SU-DHL-6 (cell line): Measurements from ENCODE around the gene KLF15.

Experiments used
- H2AFZ ChIP-seq: fragments of 200-600 bp; sonication (generic); 2 replicates; pipeline ENCODE4 v1.6.1; 2014; ENCODE audit warnings: low read depth, mild to moderate bottlenecking, moderate library complexity, mixed read lengths, antibody characterized with exemption, low read length; ENCODE audit not compliant: severe bottlenecking
- H3F3A ChIP-seq: fragments of 200-600 bp; shearing (Covaris generic); 2 replicates; pipeline ENCODE4 v1.6.0; 2016; ENCODE audit warnings: antibody characterized with exemption, mild to moderate bottlenecking; ENCODE audit not compliant: insufficient read depth
- H3K27ac ChIP-seq: fragments of 200-600 bp; sonication (generic); 2 replicates; pipeline ENCODE4 v1.5.1; 2016; ENCODE audit warnings: low read depth, mild to moderate bottlenecking, low read length, moderate library complexity, mixed read lengths
- H3K27me3 ChIP-seq: fragments of 200-600 bp; sonication (generic), shearing (Covaris generic); 2 replicates; pipeline ENCODE4 v1.6.0; 2014; ENCODE audit warnings: mild to moderate bottlenecking, low read length
- H3K36me3 ChIP-seq: fragments of 200-600 bp; sonication (generic); 2 replicates; pipeline ENCODE4 v1.6.1; 2014; ENCODE audit warnings: mild to moderate bottlenecking, low read length, mixed read lengths
- H3K4me2 ChIP-seq: fragments of 300-600, 200-600 bp; shearing (Covaris generic), sonication (generic); 2 replicates; pipeline ENCODE4 v1.6.0; 2014; ENCODE audit warnings: low read length, low read depth, mild to moderate bottlenecking; ENCODE audit not compliant: poor library complexity, severe bottlenecking
- H3K4me3 ChIP-seq: fragments of 200-600 bp; sonication (generic); 2 replicates; pipeline ENCODE4 v1.5.1; 2014; ENCODE audit warnings: antibody characterized with exemption, low read length, mild to moderate bottlenecking, mixed read lengths; ENCODE audit not compliant: insufficient read depth, poor library complexity, severe bottlenecking
- H3K79me2 ChIP-seq: fragments of 200-600 bp; sonication (generic); 2 replicates; pipeline ENCODE4 v1.6.1; 2014; ENCODE audit warnings: mild to moderate bottlenecking, low read length, moderate library complexity; ENCODE audit not compliant: insufficient read depth
- H3K9ac ChIP-seq: fragments of 200-600 bp; sonication (generic); 2 replicates; pipeline ENCODE4 v1.7.0; 2014; ENCODE audit warnings: mild to moderate bottlenecking, low read length
- H3K9me2 ChIP-seq: fragments of 200-600 bp; sonication (generic); replicated peaks from 2 replicates; pipeline ENCODE4 v1.6.1; 2014; ENCODE audit warnings: low read length; ENCODE audit not compliant: insufficient read depth
- H3K9me3 ChIP-seq: fragments of 200-600 bp; sonication (generic); 2 replicates; pipeline ENCODE4 v1.6.1; 2014; ENCODE audit warnings: low read length, mixed read lengths; ENCODE audit not compliant: insufficient read depth
- H4K20me1 ChIP-seq: fragments of 200-600 bp; sonication (generic); 2 replicates; pipeline ENCODE4 v1.6.1; 2014; ENCODE audit warnings: low read depth, mild to moderate bottlenecking, antibody characterized with exemption, low read length, moderate library complexity, mixed read lengths
- CTCF ChIP-seq: fragments of 200-600 bp; sonication (generic); IDR thresholded peaks from one replicate; pipeline ENCODE4 v1.5.1; 2017; ENCODE audit warnings: antibody characterized with exemption, mild to moderate bottlenecking, low read length, moderate library complexity; ENCODE audit not compliant: insufficient read depth, poor library complexity, severe bottlenecking
- EZH2phosphoT487 ChIP-seq: fragments of 200-600 bp; sonication (generic), shearing (Covaris generic); conservative IDR thresholded peaks from 2 replicates; pipeline ENCODE4 v1.6.1; 2018; ENCODE audit warnings: mild to moderate bottlenecking, antibody characterized with exemption, low read length, moderate library complexity, mixed read lengths

KLF15 gene

GRCh38 chr3:126329927-126330725, 27.1 kb downstream of the KLF15 start:
- Histone ChIP-seq H3K27ac (no peak overlapping the region), H3K4me3 (no peak overlapping the region), H3K9ac (no peak overlapping the region), H2AFZ (no peak overlapping the region), H3K79me2 (no peaks in the 10 kb centered on the region), H3K4me2 (no peak overlapping the region), H3F3A (no peaks in the 10 kb centered on the region), H3K36me3 (no peaks in the 10 kb centered on the region), H3K9me2 (no peaks in the 10 kb centered on the region), H3K27me3 (no peaks in the 10 kb centered on the region), H3K9me3 (peaks cover 9% of the 10 kb centered on the region; the same call in 1 of the 2 replicates), H4K20me1 (no peaks in the 10 kb centered on the region)
- TF ChIP-seq EZH2phosphoT487 (no peak), CTCF (no peak)

- no peaks in the 10 kb centered on the region for H3K79me2 ChIP-seq
- H3F3A ChIP-seq, result no peaks in the 10 kb centered on the region
- no peak overlapping the region for H2AFZ ChIP-seq
- H3K36me3 ChIP-seq, result no peaks in the 10 kb centered on the region
- no peak overlapping the region for H3K4me3 ChIP-seq
- TF ChIP-seq EZH2phosphoT487 (no peak), CTCF (no peak)
- H3K9me2 ChIP-seq, result no peaks in the 10 kb centered on the region
- no peaks in the 10 kb centered on the region for H3K27me3 ChIP-seq
- H3K9me3 ChIP-seq, result peaks cover 9% of the 10 kb centered on the region; the same call in 1 of the 2 replicates
- no peak overlapping the region for H3K27ac ChIP-seq
- H4K20me1 ChIP-seq, result no peaks in the 10 kb centered on the region
- no peak overlapping the region for H3K4me2 ChIP-seq
- H3K9ac ChIP-seq, result no peak overlapping the region
Observed at GRCh38 chr3:126326629-126327028, 30.6 kb downstream of the KLF15 start.

- no peak overlapping the region for H2AFZ ChIP-seq
- H3K27ac ChIP-seq, result no peak overlapping the region
- H3K9me2 ChIP-seq, result no peaks in the 10 kb centered on the region
- H3K9ac ChIP-seq, result no peak overlapping the region
- TF ChIP-seq CTCF (no peak), EZH2phosphoT487 (no peak)
- H4K20me1 ChIP-seq, result no peaks in the 10 kb centered on the region
- H3F3A ChIP-seq, result no peaks in the 10 kb centered on the region
- H3K4me3 ChIP-seq, result no peak overlapping the region
- no peaks in the 10 kb centered on the region for H3K9me3 ChIP-seq
- H3K4me2 ChIP-seq, result no peak overlapping the region
- no peaks in the 10 kb centered on the region for H3K36me3 ChIP-seq
- H3K79me2 ChIP-seq, result no peaks in the 10 kb centered on the region
- no peaks in the 10 kb centered on the region for H3K27me3 ChIP-seq
Observed at GRCh38 chr3:126322181-126322967, 34.8 kb downstream of the KLF15 start.
